WERI-Rb-1 (cell line): ENCODE results near the gene SCN2B.

Experiments used
- DNase-seq: peaks from one replicate; pipeline ENCODE4 v3.0.0-alpha.2; 2020
- H3K27ac ChIP-seq: fragments of 250-450 bp; sonication (Bioruptor Pico); 2 replicates; pipeline ENCODE4 v1.5.1; 2020; ENCODE audit warnings: mild to moderate bottlenecking, moderate library complexity
- H3K27me3 ChIP-seq: fragments of 250-450 bp; sonication (Bioruptor Pico); 2 replicates; pipeline ENCODE4 v1.5.1; 2021; ENCODE audit warnings: mild to moderate bottlenecking, low read depth, moderate library complexity; ENCODE audit not compliant: insufficient read depth, severe bottlenecking
- H3K36me3 ChIP-seq: fragments of 250-450 bp; sonication (Bioruptor Pico); 2 replicates; pipeline ENCODE4 v1.5.1; 2020; ENCODE audit warnings: mild to moderate bottlenecking, moderate library complexity
- H3K4me3 ChIP-seq: 2 replicates; pipeline ENCODE4 v1.5.1; 2011; ENCODE audit warnings: low read depth, mild to moderate bottlenecking, control low read depth, low read length
- H3K9me3 ChIP-seq: fragments of 250-450 bp; sonication (Bioruptor Pico); 2 replicates; pipeline ENCODE4 v1.5.1; 2021; ENCODE audit warnings: mild to moderate bottlenecking, moderate library complexity; ENCODE audit not compliant: severe bottlenecking
- TF ChIP-seq, protein P1 (sequence below): IDR thresholded peaks from 2 replicates; pipeline ENCODE4 v1.5.1; 2011; ENCODE audit warnings: low read depth, mild to moderate bottlenecking, control low read depth, inconsistent platforms, low read length

SCN2B gene

DNA sequence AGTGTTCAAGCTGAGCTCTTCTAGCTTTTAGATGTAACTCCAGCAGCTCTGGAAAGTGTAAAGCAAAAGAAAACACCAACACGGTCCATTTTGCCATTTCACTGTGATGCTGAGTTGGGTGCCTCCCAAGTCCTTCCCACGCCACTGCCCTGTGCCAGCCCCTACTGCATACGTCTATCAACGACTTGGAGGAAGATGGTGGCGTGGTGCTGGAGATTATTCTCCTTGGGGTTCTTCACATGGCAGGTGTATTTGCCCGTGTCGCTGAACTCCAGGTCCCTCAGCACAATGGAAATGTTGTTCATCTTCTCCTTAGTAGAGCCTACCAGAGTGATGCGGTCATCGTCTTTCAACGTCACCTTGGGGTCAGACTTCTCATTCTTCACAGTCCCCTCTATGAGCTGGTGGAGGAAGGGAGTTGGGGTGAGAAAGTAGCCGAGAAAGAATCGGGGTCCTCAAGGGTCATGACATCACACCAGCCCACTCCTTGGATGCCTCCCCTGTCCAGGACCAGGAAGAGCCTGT lies 32.7 kb downstream of the SCN2B start:
- Histone ChIP-seq H3K9me3 (peaks cover 3% of the 10 kb centered on the region), H3K36me3 (no peaks in the 10 kb centered on the region), H3K27ac (no peak overlapping the region), H3K27me3 (no peaks in the 10 kb centered on the region), H3K4me3 (no peak overlapping the region)
- DNase-seq: no peak
- TF ChIP-seq, protein P1, sequence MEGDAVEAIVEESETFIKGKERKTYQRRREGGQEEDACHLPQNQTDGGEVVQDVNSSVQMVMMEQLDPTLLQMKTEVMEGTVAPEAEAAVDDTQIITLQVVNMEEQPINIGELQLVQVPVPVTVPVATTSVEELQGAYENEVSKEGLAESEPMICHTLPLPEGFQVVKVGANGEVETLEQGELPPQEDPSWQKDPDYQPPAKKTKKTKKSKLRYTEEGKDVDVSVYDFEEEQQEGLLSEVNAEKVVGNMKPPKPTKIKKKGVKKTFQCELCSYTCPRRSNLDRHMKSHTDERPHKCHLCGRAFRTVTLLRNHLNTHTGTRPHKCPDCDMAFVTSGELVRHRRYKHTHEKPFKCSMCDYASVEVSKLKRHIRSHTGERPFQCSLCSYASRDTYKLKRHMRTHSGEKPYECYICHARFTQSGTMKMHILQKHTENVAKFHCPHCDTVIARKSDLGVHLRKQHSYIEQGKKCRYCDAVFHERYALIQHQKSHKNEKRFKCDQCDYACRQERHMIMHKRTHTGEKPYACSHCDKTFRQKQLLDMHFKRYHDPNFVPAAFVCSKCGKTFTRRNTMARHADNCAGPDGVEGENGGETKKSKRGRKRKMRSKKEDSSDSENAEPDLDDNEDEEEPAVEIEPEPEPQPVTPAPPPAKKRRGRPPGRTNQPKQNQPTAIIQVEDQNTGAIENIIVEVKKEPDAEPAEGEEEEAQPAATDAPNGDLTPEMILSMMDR: no peak

DNA sequence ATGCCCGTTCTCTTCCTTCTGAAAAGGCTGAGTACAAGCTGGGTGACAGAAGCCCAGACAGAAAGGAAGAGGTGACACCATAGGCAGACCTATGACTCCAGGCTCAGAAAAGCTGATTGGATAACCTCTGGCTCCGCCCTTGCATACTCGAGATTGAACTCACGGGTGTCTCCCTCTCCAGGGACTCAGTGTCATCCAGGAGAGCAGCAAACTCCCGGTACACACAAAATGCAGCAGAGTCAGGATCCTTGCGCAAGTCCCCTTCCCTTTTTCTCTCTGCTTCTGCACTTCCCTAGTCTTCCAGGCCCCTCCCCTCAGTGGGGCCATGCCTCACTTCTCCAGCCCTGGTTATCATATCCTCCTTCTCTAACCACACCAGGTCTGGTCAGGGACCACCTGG lies 33.6 kb downstream of the SCN2B start:
- DNase-seq: no peak
- TF ChIP-seq, protein P1: no peak
- Histone ChIP-seq H3K4me3 (no peak overlapping the region), H3K27ac (no peak overlapping the region), H3K36me3 (no peaks in the 10 kb centered on the region), H3K27me3 (no peaks in the 10 kb centered on the region), H3K9me3 (peaks cover 3% of the 10 kb centered on the region)

DNA sequence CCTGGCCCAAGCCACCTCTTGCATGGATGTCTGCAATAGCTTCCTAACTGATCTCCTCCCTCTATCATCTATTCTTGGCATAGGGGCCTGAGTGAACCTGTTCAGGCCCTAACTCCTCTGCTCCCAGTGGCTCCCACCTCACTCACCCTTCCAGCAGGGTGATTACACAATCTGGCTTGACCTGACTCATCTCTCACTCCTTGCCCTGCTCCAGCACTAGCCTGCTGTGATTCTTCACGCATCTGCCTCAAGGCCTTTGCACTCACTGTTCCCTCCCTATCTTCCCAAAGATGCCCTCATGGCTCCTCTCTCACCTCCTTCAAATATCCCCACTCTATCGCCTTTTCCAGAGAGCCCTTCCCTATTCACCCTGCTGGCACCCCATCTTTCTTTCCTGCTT lies 34.4 kb downstream of the SCN2B start:
- peaks cover 3% of the 10 kb centered on the region for H3K9me3 ChIP-seq
- TF ChIP-seq, protein P1: no peak
- DNase-seq: no peak
- no peak overlapping the region for H3K4me3 ChIP-seq
- H3K36me3 ChIP-seq: no peaks in the 10 kb centered on the region
- no peaks in the 10 kb centered on the region for H3K27me3 ChIP-seq
- no peak overlapping the region for H3K27ac ChIP-seq

DNA sequence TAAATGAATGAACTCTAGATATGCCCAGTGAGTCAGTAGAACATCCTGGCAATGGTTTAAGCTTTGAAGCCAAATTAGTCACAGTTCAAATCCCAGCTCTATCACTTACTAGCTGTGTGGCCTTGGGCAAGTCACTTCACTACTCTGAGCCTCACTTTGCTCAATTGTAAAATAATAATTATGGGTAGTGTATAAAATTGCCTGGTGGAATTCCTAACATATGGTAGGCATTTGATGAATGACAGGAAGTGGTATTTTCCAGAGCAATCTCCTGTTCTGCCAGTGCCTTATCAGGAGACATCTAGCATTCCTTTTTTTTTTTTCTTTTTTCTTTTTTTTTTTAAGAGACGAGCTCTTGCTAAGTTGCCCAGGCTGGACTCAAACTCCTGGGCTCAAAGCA lies 36.9 kb downstream of the SCN2B start:
- no peaks in the 10 kb centered on the region for H3K27me3 ChIP-seq
- TF ChIP-seq, protein P1: no peak
- no peaks in the 10 kb centered on the region for H3K36me3 ChIP-seq
- no peak overlapping the region for H3K4me3 ChIP-seq
- H3K9me3 ChIP-seq: no peaks in the 10 kb centered on the region
- no peak for DNase-seq
- no peak overlapping the region for H3K27ac ChIP-seq

DNA sequence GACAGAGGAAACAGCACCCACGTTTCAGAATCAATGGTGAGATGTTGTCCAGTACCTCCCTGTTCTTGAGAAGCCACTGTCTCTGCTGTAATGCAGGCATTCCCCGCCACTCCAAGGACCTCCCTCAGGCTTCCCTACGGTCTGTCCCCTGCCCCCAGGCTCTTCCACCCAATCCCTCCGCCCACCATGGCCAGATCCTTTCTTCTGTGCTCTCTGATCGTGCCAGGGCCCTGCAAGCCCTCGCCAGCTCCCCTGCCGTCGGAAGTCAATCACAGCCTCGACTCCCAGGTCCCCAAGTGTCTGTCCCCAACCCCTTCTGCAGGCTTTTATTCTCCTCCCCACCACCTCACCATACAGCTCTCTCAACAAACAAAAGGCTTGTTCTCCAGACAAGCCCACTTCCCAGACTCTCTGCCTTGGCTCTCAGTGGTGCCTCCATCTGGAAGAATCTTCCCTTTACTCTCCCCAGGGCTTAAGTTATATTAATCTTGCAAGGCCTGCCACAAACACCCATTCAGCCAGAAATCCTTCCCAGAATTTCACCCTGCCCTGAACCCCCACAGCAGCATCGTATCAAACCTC lies 37.5 kb downstream of the SCN2B start:
- no peaks in the 10 kb centered on the region for H3K27me3 ChIP-seq
- H3K4me3 ChIP-seq: no peak overlapping the region

More for the DNA sequence above, 37.5 kb downstream of the SCN2B start:
- Histone ChIP-seq H3K36me3 (no peaks in the 10 kb centered on the region), H3K9me3 (no peaks in the 10 kb centered on the region), H3K27ac (no peak overlapping the region)
- TF ChIP-seq, protein P1: no peak
- DNase-seq: no peak
